Measurements from ENCODE around the gene RIN2.
"Not testable (repeated sequence)": the region's sequence is repeated elsewhere in the genome, so short reads cannot be mapped to it uniquely, and the experiment has no call there.

RIN2 gene

GRCh38 chr20:19740512-19740911 is 17.5 kb upstream of the RIN2 start:
- no peak for DNase-seq

GRCh38 chr20:19741924-19742323 is 16.1 kb upstream of the RIN2 start:
- no peak for DNase-seq

GRCh38 chr20:19742974-19743639 is 15.0 kb upstream of the RIN2 start:
- no peak for DNase-seq

- DNase-seq, result no peak
Measured at GRCh38 chr20:19743640-19743995, 14.4 kb upstream of the RIN2 start.

- DNase-seq, result no peak
Measured at GRCh38 chr20:19745106-19745505, 13.0 kb upstream of the RIN2 start.

GRCh38 chr20:19745584-19745983 is 12.5 kb upstream of the RIN2 start:
- DNase-seq, result no peak

- DNase-seq, result no peak
Measured at GRCh38 chr20:19746396-19746795, 11.7 kb upstream of the RIN2 start.

- DNase-seq, result no peak
Measured at GRCh38 chr20:19747903-19748302, 10.2 kb upstream of the RIN2 start.

- DNase-seq, result no peak
Measured at GRCh38 chr20:19748681-19749080, 9.4 kb upstream of the RIN2 start.

GRCh38 chr20:19749618-19750071 is 8.4 kb upstream of the RIN2 start:
- no peak for DNase-seq

GRCh38 chr20:19750101-19750606 is 7.9 kb upstream of the RIN2 start:
- DNase-seq, result no peak

GRCh38 chr20:19750907-19751636 is 7.0 kb upstream of the RIN2 start:
- DNase-seq, result no peak

- DNase-seq, result not testable (repeated sequence)
Measured at GRCh38 chr20:19754201-19754600, 3.9 kb upstream of the RIN2 start.

- DNase-seq, result no peak
Measured at GRCh38 chr20:19756761-19757486, 1.1 kb upstream of the RIN2 start.

- DNase-seq, result peak; percentile 26
Measured at GRCh38 chr20:19757487-19758132, 448 bp upstream of the RIN2 start.

GRCh38 chr20:19758501-19759331 is 658 bp downstream of the RIN2 start:
- no peak for DNase-seq

- DNase-seq, result no peak
Measured at GRCh38 chr20:19760371-19760721, 2.3 kb downstream of the RIN2 start.

GRCh38 chr20:19761326-19761725 is 3.3 kb downstream of the RIN2 start:
- DNase-seq, result no peak

- no peak for DNase-seq
Measured at GRCh38 chr20:19761841-19762240, 3.8 kb downstream of the RIN2 start.

GRCh38 chr20:19764207-19764606 is 6.1 kb downstream of the RIN2 start:
- no peak for DNase-seq

- DNase-seq, result no peak
Measured at GRCh38 chr20:19765266-19765665, 7.2 kb downstream of the RIN2 start.

- no peak for DNase-seq
Measured at GRCh38 chr20:19765913-19766312, 7.9 kb downstream of the RIN2 start.

All from stimulated activated CD8-positive, alpha-beta memory T cell treated with anti-CD3 and anti-CD28 coated beads, Interleukin-4, amount 100 ng/mL, for 48 hours (primary cell).